NCI-H2107 (cell line): Measurements from ENCODE around the gene RGS13.

Source experiments
- DNase-seq: peaks from one replicate; lab custom pipeline; 2025; lab: John Stamatoyannopoulos, UW

RGS13 gene, protein sequence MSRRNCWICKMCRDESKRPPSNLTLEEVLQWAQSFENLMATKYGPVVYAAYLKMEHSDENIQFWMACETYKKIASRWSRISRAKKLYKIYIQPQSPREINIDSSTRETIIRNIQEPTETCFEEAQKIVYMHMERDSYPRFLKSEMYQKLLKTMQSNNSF

DNA sequence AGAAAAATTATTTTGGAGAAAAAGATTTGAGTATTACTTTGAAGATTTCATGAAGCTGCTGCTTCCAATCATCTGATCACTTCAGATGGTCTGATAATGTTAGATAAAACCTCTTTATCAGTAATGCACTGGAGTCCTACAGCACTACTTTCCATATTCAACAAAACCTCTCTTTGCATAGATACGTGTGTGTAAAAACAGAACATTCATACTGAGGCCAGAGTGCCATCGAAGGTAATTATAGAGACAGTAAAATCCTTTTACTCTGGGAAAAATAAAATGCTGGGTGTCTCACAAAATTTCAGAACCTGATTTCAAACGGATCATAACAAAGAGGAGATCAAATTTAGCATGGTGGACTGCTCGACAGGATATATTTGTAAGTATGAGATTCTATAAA lies at the start of gene RGS13:
Gene RGS13 (plus strand): TSS at position 209 of the 400 bp plus-strand sequence. CDS start 8,188 bp downstream, outside the sequence.
- DNase-seq, result no peak

DNA sequence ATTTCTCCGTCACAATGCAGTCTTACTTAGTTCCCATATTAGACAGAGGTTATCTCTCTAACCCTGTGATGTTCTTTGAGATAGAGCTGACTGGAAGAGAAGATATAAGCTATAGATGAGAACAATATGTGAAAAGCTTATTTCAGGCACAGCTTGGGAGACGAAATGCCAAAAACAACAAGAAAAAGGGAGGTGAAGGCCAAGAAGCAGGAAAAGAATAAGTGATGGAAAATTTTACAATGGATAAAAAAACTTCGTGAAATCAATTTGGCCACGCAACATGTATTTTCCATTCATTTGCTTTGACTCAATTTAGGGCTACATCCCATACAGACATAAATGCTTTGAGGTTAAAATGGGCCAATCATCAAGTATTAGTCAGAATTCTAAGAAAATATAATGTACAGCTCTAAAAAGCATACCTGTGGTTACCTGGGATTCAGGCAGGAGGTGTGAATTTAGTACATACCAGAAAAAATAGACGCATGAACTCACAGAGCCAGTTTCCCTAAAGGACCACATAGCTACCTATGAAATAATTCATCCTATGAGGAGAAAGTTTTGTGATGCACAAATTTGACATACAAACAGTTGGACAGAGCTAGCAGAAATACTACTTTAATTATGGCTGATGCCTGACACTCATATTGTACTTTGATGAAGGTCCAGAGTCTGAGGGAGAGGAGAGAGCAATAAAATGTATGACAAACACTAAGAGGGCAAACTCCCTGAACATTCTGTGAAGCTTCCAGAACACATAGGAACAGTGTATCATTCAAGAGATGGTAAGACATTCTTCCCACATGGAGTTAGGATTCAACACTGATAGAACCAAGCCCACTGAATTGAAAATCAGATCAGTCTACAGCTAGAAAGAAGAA lies 48.3 kb upstream of the RGS13 start:
- no peak for DNase-seq

DNA sequence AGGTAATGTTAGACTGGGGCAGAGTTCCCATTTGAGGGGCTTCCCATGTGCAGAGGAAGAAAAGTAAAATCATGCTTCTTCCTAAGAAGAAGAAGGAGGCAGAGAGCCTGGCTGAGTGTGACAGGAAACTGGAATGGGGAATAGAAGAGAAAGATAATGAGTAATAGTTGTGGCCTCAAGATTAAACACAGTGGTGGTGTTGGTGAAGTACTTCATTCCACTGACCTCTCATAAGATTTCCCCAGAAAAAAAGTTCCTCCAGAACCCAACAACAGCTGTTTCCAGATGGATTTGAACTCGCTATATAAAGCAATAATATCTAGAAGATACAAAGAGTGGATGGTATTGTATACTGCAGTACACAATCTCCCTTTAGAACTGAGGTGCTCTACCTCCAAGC lies 47.4 kb upstream of the RGS13 start:
- DNase-seq, result no peak

DNA sequence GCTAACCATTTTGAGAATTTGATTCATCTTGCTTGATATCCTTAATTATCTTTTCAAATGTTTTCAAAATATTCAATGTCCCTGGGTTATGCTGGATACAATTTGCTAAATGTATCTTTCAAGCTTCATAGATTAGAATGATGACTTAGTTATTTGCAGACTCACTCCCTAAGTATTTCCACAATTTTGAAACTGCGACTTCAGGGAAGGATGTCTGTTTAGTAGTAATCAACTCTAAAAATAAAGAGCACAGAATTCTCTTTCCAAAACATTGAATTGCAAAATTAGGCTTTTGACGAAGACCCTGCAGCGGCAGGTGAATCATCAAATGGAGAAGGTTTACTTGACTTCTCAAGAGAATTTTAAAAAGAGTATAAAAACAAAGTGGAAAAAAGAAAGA lies 46.1 kb upstream of the RGS13 start:
- DNase-seq, result no peak

DNA sequence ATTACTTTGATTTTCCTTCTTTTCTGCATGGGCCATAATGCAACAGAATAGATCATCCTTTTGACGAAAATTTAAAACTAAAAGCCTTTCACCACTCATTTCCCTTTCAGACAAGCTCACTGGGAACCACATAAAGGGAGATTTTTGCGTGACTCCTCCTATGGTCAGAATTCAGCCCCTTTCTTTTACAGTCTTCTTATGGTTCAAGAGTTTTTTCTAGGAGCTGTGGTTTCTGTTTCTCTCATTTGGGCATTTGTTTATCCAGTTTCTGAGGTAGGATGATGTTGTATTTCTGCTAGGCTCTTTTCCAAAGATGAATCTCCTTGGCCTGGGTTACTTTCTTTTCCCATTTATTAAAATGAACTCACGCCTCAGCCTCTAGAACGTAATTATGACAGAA lies 43.4 kb upstream of the RGS13 start:
- no peak for DNase-seq

DNA sequence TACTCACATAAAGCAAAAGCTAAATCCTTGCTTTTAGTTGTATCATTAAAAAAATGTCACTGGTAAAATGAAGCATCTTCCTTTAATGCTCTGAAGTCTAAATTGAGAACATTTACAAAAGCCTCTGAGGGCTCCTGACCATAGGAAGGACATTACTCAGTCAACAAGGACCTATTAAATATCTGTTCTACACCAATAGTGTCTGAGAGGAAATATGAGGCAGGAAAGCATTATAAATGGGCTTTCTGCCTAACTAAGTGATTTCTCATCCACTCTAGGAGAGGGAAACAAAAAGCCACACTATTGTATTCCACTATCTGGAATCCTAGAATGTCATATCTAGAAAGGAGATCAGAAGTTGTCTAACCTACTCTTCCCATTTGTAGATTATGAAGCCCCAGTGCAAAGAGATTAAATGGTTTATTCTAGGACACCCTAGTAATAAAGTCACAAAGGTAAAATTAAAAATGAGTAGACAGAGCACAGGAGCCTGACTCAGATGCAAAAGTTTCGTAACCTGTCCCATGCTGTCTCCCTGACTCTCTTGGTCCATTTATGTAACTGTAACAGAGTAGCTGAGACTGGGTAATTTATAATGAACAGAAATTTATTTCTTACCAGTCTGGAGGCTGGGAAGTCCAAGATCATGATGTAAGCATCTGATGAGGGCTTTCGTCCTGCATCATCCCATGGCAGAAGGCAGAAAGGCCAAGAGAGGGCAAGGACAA lies 42.8 kb upstream of the RGS13 start:
- no peak for DNase-seq

DNA sequence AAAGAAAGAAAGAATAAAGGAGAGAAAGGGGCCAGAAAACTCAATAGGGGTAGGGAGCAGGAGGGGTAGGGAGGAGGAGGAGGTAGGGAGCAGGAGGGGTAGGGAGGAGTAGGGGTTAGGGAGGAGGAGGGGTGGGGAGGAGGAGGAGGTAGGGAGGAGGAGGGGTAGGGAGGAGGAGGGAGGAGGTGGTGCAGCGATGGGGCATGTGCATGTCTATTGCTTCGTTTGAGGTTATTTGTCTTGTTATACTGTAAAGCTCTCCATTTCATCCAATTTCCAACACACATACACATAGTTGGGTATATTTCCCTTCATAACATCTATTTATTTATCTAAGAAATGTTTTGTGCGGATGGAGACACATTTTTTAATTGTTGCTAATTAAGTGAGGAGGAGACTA lies 40.6 kb upstream of the RGS13 start:
- DNase-seq, result no peak

DNA sequence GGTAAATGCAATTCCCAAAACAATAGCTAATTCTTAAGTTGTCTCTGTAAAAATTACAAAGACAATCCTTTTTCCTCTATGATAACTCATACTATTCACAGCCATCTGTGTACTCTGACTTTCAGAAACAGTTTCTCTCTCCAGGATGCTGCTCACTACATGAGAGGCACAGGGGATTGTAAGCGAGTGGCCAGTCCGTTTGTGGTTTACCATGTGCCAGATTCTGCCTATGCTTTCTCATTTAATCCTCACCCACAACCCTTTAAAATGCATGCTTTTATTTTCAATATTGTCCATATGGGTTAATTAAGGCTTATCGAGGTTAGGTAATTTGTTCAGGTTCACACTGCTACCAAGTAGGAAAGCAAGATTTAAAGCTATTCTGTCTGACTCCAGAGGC lies 37.4 kb upstream of the RGS13 start:
- no peak for DNase-seq

DNA sequence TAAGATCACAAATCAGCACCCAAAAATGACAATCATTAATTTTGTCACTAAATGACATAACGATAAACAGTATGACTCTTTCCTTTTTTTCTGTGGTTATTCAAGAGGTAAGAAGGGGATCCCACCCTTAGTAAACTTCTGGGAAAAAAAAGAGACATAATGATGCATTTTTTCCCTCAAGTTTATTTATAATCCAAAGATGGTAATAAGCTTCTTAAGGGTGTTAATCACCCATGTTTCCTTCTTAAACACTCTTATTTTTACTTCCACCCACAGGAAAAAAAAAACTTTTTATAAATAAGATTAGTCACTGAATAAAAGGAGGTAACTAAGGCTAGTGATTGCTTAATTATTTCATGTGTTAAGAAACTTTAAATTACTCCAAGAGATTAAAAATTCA lies 35.7 kb upstream of the RGS13 start:
- no peak for DNase-seq

DNA sequence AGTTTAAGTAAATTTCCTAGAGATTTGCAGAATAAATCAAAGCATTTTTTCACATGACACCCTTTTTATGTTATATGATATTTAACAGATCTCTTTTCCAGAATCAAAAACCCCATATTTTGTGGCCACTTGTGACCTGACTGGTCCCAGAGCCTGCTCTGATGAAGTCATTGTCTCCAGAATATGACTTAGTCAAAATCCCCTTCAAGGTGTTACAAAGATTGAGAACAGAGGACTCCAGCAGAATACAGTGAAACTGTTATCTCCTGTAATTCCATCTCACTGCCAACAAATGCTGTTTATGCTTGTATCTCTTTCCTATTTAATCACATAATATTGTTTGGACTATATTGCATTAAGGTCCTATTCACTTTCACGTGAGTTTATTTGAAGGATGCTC lies 34.8 kb upstream of the RGS13 start:
- DNase-seq, result no peak

DNA sequence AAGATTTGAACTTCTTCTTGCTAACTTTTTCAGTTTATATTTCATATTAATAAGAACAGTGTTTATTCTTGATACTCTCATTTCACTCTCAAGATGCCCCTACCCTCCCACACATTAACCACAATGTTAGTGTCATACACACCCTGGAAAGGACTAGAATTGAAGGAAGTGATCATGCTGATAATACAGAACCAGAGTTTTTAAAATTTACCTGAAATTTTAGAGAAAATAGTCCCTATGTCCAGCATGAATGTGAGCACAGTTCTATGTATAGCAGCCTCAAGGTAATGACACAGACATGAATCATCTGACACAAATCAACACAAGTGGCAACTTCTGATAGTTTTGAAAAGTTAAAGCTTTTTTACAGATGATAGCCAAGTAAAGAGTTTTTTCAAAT lies 34.4 kb upstream of the RGS13 start:
- DNase-seq, result no peak

DNA sequence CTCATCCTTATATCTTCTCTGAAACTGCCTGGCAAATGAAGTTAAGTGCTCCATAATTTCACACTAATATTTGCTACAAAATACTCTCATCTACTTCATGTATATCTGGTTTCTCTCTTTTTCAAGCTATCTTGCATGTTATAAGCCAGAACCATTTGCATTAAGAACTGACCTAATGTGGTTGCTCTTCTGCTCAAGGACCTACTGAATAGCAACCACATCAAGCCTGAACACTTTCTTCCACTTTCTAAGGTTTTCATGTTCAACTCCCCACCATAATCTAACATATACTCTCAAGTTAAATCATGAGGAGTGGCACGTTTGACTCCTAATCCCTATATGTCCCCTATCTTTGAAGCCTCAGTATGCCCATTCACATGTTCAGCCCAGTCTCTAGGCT lies 33.2 kb upstream of the RGS13 start:
- DNase-seq, result no peak

DNA sequence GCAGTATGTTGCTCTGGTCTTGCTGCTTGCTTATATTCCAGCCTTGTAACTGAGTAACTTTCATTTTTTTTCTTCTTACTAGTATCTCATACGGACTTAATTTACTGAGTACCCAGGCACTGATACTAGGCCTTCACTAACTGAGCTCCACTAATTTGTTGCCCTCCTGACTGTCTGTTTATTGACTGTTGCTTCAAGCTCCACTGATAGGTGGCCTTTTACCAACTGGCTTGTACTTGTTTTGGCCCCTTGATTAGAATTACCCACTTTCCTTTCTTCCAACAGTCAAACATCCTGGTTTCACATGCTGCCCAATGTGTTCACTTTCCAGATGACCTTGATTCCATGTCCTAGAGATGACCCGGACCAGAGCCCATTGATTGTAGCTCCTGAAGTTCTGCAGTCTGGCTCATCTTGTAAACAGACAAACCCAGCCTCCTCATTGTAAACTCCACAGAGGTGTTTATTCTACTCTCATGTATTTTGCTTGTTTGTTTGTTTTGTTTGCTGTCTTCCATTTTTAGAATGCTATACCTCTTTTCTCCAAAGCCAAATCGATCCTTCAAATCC lies 32.6 kb upstream of the RGS13 start:
- DNase-seq, result no peak

DNA sequence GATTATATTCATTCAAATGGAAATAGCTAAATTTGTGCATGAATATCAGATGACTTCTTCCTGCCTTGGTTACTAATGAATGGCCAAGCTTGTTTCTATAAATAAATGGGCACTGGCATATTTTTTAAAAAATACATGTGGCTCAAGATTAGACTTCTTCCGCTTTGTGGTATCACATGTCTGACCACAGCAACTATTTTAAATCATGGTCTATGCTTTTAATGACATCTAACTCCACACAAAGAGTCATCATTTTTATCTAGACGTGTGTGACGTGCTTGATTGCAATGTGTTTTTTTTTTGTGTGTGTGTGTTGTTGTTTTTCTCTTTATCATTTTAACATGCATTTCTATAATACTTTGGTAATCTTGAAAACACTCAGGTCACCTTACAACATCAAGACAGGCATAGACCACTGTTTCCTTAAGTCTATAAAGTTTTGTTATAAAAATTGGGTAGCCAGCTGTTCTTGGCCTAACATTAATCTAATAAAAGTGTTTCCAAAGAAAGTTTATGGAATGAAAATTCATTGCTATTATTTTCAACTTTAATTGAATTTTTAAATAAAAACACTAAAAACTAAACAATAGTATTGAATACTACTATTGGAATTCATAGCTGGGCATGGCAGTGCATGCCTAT lies 30.8 kb upstream of the RGS13 start:
- DNase-seq, result no peak

DNA sequence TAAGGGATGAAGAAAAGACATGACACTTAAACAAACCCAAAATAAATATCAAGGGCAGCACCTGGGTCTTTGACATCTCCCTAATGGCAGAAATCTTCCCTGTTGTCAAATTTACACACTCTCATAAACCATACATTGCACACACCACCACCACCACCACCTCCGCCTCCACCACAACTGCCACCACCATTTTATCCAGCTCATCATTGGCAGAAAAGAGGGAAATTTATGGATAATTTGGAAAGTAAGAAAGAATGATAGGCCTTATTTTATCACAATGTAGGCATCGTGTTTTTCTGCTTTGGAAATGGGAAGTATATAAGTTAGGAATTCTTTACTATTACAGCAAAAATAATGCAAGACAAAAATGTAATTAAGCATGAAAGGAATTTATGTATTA lies 27.3 kb upstream of the RGS13 start:
- DNase-seq, result no peak

DNA sequence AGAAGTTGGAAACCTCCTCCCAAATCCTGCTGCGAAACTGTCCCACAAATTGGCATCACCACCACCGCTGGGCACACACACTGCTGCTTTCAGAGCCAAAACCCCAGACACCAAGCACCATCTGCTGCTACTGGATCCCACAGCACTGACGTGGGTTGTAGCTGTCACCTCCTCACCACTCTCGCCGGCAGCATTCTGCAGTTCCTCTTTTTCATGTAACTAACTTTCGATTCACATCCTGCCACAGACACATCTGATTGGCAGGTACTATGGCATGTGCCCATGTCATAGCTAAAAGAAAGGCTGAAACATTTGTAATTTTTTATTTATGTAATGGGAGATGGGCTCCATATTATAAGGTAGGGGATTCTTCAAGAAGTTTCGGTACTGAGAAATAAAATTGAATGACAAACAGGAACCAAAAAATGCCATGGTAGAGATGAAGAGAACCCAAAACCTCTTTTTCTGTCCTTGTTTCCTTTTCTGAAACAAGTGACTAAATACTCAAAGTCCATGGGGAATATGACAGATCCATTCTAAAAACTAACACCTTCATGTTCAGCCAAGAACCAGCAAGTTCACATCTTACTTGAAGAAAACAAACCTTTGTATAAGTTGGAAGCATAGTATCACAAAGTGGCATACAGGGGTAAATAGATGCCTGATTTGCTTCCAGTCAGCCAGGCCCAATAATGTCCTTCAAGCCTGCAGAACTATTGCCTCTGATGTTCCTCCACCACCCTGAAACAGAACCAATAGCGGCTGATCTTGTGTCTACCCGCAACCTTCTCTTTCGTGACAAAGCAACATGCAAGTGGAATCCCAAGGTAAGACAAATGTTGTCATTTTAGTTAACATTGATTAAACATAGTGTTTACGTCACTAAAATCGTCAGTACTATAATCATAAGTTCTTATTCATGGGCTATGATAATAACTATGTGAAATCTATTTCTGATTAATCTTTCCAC lies 26.6 kb upstream of the RGS13 start:
- no peak for DNase-seq

DNA sequence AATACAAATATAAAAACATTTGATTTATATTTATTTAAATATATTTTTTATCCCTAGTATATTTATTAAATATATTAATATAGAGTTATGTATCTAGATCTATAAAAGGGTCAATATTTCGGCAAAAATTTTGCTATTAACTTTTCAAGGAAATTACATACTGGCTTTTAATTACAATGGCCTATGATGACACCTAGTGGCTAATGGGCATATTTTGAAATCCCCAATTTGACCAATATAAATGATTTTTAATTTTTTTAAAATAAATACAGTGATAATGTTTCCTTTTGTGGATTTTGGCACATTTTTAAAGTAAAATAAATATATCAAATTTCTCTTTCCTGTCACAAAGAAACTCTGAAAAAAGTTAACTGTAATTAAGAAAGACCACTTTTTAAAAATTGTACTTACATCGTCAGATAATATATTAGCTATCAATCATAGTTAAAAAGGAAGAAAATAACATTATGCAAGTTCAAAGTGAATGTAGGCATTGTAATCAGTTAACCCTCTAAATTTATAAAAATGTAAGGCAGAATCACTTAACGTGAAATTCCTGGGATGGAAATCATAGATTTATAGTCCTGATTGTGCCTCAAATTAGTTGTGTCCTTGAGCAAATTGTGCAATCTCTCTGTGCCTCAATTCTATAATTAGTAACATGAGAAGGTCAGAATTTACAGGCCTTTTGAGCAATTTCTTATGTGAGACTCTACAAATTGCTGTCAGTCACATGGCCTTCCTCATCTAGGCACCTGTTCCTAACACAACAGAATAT lies 25.6 kb upstream of the RGS13 start:
- no peak for DNase-seq

DNA sequence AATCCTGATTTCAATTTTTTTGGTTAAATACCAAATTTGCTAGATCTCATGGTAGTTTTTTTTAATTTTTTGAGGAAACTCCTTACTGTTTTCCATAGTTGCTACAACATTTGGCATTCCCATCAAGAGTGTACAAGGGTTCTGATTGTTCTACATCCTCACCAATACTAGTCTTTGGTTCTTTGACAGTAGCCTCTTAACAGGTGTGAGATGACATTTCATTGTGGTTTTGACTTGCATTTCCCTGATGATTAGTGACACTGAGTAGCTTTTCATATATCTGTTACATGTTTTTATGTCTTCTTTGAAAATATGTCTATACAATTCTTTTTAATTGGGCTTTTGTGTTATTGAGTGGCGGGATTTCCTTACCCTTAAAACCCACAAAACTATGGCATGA lies 20.9 kb upstream of the RGS13 start:
- no peak for DNase-seq

DNA sequence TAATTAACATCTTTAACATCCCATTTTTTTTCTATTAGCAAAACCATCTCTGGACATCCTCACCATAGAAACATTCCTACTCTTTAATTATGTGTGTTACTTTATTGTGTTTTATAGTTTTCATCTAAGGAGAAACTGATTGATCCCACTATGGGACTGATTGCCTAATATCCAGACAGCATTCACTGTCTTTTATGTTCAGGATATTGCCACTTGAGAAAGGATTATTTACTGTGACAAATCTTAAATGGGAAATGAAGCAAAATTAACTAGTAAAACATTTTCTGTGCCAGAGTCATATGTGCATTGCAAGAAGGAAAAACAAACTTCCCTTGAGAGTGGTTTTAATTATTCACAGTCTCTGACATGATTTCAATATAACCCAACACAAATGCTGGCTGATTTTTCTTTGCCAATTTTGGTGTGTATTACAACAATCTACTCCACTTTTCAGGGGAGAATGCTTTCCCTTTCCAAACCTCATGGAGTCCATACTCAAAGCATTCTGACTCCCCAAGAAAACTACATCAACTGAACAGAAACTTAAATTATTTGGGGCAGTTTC lies 15.8 kb upstream of the RGS13 start:
- DNase-seq, result no peak
